GM12874 (cell line): ENCODE results near the gene KIAA0319L.

Experiments
- CTCF ChIP-seq: IDR thresholded peaks from 2 replicates; pipeline ENCODE4 v1.5.1; 2011; ENCODE audit warnings: low read depth, mild to moderate bottlenecking, control low read depth, low read length, moderate library complexity; ENCODE audit not compliant: insufficient read depth

The KIAA0319L gene

DNA sequence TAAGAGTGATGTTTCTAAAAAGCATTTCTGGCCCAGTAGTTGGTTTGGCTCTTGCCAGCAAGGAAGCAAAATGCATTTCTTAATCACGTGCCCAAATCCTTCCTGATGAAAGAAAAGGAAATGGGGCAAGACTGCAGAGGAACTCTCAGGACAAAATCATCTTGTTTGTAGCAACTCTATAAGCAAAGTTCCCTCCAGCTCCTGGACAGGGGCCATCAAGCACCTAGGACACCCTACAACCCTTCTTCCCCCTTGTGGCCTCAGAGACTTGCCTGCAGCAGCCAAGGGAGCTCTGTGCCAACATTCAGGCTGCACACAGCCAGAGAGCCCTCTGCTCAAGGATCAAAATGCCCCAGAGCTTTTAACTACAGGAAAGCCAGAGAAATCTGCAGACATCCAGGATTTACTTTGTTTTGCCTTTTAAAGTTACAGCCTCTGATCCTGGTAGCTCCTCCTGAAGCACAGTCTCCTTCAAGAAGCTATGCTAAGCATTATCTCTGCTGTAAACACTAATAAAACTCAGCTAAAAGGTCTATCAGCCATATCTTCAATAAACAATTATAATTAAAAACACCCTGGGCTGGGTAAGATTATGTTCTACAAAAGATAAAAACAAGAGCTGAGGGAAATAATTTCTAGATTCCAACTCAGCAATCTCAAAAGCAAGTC is 105.0 kb downstream of the KIAA0319L start:
- TF ChIP-seq CTCF = no peak

- TF ChIP-seq CTCF = peak; percentile 82
Observed at GRCh38 chr1:35451125-35451528, 106.1 kb downstream of the KIAA0319L start.

GRCh38 chr1:35449334-35450008 is 107.7 kb downstream of the KIAA0319L start:
- TF ChIP-seq CTCF = no peak

- no peak for TF ChIP-seq CTCF
Observed at GRCh38 chr1:35448344-35448801, 108.8 kb downstream of the KIAA0319L start.

DNA sequence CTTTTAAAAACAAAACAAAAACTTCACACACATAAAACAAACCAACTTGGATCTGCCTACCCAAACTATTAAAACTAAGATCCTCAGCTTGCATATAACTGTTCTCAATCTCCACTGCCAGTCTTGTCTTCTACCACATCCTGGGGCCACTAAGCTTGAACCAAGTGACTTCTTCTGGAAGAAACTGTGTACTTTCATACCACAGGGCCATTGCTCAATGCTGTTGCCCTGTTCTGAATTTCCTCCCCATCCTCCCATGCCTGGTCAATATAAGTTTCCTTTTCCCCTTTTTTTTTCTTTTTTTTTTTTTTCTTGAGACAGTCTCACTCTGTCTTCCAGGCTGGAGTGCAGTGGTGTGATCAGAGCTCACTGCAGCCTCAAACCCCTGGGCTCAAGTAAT is 109.9 kb downstream of the KIAA0319L start:
- TF ChIP-seq CTCF = no peak

DNA sequence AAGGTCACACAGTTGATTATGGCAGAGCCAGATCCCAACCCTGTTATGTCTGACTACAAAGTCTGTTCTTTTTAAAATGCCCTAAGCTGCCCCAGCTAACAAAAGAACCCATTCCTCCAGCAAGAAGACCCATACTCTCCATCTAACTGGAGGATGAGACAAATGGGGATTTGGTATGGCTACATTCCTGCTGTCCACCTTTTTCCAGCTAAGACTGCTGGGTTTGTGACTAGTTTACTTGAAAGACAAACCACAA is 112.8 kb downstream of the KIAA0319L start:
- TF ChIP-seq CTCF = no peak

DNA sequence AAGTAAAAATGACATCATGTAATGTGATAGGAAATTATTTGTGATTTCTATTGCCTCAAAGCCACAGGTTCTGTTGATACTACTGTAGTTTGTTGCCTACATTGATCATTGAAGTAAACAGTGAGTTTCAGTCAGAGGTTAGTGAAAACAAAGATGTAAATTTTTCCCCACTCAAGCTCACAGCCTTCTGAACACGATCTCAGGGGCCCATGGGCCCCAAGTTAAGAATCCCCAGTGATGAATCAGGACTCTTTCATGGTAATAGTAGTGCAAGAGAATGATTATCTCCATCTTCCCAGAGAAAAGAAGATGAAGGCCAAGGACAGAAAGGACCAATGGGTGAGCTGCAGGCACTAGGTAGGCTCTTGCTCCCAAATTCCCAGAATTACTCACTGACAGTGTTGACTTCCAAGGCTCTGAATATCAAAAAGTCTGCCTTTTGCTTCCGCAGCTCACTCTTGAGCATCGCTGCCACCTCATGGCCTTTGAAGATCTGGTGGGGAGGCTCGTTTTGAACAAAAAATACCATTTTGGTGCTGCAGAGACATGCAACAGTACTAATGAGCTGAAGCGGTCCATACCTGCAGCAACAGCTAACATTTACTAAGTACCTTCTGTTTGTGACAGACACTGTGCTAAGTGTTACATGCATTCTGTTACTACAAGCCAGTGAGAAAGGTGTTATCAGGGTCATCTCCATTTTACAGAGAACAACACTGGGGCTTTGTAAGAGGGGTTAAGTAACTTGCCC is 113.3 kb downstream of the KIAA0319L start:
- no peak for TF ChIP-seq CTCF
